HG03064 (cell line): ENCODE data around the gene CELSR1.
"Not testable (repeated sequence)": the region's sequence is repeated elsewhere in the genome, so short reads cannot be mapped to it uniquely, and the experiment has no call there.

ENCODE experiments used
- ATAC-seq: cut with Tn5 transposase; IDR thresholded peaks from one replicate; pipeline ENCODE4 v1.9.1; 2021; ENCODE audit warnings: low read depth; ENCODE audit not compliant: unreplicated experiment

The CELSR1 gene

DNA sequence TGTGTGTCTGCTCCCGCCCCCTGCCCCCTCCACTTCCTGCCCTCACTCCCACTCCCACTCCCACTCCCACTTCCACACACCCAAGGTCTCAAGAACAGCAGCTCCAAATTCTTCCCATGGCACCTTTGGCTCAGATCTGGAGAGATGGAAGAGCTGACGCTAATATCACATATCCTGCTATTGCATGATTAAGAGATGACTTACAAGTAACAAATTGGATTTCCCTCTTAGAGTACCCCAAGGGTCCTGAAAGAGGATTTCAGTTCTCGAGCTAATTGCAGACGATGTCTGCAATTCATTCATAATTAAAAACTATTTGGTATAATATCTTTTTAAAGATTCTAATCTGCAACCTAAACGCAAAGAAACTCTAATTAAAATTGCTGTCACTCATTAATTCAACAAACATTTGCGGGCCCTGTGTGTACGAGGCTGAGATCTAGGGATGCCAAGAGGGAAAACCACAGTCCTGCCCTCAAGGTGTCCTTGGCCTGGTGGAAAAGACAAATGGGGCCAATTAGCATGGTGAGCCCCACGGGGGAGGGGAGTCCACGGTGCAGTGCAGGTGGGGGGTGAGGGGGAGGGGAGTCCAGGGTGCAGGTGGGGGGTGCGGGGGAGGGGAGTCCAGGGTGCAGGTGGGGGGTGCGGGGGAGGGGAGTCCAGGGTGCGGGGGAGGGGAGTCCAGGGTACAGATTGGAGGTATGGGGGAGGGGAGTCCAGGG is 50.3 kb downstream of the CELSR1 start:
- no peak for ATAC-seq

DNA sequence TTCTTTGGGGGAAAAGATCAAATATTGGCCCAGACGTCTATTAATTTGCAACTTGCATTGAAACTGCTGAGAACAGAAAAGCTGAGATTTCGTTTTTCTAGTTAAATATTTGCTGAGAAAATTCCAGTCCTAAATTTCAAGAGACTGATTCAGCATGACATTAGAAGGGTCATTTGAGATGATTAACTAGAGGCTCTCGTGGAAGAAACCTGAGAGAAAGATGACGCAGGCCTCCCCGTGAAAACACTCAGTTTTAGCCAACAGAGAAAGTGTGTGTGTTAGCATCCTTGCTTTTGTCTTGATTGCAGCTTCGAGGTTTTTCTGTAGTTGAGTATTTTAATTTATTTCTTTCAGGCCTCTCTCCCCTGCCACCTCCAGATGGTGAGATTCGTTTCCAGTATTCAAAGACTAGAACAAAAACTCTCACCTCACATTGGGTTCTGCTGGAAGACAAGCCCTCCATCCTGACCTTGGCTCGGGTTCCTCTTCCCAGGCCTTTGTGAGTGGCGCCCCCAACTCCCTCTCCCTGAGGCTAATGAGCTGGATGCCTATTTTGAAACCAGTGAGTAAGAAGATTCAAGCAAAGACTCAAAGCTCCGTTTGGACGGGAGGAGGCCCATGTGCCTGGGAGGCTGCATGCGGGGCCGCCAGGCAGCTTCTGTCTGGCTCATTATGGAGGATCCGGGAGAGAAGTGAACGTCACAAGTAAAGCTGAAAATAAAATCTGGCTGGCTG is 52.4 kb downstream of the CELSR1 start:
- no peak for ATAC-seq

DNA sequence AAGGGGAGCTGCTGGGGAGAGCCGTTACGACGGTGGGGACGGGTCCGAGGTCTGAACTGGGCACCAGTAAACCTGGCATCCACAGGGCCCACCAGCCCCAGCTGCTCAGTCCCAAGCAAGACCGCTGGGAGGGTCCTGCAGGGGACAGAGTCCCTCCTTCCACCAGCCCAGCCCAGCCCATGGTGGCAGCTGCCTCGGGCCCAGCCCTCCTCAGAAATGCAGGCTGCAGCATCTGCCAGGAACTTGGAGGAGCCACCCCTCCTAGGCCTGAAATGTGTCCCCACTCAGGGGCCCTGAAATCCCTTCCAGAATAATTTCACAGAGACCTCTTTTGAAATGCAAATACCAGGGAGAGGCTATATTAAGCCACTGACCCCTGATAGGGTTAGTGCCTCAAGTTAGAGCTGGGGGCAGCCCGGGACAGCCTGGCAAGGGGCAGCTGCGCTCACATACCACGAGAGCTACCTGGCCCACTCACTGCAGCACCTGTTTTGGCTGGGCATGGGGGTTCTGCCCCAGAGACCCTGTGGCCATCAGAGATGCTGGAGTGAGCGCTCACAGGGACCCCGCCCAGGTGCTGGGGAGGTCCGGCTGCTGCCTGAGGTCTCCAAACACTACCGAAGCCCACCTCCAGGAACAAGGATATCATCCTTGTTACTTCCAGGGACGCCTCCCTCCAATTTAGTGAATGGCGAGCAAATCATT is 53.1 kb downstream of the CELSR1 start:
- ATAC-seq, result no peak

DNA sequence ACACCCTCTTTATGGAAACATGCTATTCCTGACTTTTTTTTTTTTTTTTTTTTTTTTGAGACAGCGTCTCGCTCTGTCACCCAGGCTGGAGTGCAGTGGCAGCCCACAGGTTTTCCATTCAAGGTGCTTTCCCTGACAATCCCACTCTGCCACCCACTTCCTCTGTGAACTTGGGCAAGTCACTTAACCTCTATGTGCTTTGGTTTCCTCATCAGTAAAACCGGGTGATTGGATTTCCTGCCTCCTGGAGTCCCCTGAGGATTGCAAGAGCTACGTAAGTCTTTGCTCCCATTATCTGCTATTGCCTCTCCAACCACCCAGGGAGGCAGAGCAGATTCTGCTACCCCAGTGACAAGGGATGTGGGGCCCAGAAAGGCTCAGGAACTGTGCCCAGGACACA is 54.1 kb downstream of the CELSR1 start:
- ATAC-seq, result no peak

DNA sequence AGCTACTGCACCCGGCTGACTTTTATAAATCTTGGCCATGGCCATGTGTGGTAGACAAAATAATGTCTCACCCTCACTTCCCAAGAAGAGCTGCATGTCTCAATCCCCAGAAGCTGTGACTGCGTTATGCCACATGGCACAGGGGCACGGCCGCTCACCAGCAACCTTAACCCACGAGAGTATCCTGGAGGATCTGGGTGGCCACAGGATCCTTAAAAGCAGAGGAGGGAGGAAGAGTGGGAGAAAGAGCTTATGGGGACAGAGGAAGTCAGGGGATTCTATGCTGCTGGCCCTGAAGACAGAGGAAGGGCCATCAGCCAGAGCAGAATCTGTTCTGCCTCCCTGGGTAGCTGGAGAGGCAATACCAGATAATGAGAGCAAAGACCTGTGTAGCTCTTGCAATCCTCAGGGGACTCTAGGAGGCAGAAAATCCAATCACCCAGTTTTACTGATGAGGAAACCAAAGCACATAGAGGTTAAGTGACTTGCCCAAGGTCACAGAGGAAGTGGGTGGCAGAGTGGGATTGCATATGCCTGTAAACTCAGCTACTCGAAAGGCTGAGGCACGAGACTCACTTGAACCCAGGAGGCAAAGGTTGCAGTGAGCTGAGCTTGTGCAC is 55.3 kb downstream of the CELSR1 start:
- no peak for ATAC-seq

DNA sequence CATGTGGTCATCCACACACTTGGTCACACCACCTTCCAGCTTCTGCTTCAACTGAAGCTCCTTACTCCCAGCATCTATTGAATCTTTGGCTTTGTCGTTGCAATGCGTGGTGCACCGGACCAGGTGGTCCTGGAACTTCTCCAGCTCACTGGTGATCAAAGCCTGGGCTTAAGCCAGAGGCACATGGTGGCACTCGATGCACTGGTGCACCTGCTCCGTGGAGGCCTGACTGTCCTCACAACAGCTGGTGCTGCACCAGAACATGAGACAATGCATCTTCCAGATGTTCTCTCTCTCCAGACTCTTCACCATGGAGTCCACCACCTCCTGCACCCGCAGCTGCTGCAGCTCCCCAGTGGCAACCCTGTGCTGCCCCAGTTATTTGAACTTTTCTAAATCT is 56.0 kb downstream of the CELSR1 start:
- no peak for ATAC-seq

DNA sequence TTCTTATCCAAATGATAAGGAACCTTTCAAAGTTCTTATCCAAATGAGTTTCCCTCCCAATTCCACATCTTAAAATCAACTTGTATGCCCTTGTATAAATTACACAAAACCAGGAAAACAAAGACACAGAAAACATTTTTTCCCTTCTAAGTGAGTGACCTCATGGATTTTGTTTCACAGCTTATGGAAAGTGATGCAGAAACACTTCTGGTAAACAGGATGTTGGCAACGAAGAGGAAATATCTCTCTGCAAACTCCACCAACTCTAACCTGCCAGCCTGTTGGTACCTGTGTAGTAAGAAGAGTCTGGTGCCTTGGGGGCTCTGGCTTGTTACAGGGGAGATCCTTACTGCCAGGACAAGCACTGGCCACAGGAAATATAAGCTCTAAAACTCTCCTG is 57.0 kb downstream of the CELSR1 start:
- no peak for ATAC-seq

DNA sequence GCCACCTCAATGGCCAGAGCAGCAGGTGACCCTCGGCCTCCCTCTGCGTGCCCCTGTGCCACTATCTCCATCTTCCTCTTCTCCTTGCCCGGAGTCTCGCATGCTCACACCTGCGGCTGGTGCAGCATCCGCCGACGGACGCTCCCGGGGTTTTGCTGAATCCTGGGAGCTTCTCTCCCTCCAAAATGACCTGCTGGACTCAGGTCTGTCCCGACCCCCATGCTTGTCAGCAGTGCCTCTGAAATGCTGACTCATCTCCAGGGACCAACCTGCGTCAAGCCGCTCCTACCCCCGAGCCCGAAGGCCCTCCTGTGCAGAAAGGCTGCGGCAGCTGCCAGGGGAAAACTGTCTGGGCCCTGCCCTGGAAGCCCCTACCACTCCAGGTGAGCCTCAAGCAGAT is 58.4 kb downstream of the CELSR1 start:
- ATAC-seq, result no peak

DNA sequence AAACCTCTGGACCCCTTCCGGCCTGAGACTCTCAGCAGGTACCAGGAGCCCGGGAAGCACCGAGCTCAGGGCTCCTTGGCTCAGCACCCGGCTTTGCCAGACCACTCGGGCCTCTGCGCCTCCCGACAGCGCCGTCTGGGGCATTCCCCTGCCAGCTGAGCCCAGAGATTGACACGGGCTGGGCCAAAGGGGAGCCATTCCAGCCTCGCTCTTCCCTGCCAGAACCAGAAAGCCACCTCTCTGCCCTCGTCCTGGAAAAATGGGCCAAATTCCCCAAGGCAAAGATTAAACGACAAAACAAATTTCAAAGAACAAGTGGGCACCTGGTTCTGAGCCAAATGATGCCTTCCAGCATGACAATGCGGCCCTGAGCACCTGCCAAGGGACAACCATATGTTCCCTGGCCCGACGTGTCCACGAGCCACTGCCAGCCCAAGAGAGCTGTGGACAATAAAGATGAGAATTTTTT is 59.3 kb downstream of the CELSR1 start:
- no peak for ATAC-seq

DNA sequence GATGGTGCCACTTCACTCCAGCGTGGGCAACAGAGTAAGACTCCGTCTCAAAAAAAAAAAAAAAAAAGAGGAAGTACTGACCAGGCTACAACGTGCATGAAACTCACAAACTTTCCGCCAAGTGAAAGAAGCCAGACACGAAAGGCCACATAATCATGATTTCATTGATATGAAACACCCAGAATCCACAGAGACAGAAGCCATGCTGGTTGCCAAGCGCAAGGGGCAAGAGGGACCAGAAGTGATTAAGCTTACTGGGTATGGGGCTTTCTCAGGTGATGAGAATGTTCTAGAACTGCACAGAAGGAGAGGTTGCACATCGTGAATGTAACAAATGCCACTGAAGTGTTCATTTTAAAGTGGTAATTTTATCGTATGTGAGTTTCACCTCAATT is 60.9 kb downstream of the CELSR1 start:
- no peak for ATAC-seq

DNA sequence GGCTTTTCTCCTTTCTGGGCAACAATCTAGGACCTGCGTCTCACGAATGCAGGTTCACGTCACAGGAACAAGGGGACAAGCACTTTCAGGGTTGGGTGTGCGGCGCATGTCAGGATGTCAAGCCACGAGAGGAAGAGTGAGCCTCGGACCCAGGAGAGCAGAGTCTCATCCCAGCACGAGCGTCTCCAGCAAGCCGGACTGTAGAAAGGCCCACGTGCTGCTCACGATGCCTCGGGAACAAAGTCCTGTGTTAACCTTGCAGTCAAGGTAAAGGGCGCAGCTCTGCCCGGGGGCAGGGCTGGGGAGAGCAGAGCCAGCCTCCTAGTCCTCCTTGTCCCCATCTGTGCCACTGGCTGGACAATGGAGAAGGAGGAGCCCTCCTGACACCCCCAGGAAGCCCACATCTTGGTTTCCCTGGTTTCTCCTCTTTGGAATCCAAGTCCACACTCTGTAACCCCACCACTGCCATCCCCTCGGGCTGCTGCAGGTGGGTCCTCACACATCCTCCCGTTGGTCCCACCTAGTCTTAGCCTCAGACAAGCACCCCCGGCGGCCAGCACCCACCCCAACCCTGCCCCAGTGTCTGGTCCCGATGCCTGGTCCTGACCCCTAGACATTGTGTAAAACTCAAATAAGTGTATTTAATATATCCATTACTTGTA is 63.4 kb downstream of the CELSR1 start:
- ATAC-seq, result no peak

DNA sequence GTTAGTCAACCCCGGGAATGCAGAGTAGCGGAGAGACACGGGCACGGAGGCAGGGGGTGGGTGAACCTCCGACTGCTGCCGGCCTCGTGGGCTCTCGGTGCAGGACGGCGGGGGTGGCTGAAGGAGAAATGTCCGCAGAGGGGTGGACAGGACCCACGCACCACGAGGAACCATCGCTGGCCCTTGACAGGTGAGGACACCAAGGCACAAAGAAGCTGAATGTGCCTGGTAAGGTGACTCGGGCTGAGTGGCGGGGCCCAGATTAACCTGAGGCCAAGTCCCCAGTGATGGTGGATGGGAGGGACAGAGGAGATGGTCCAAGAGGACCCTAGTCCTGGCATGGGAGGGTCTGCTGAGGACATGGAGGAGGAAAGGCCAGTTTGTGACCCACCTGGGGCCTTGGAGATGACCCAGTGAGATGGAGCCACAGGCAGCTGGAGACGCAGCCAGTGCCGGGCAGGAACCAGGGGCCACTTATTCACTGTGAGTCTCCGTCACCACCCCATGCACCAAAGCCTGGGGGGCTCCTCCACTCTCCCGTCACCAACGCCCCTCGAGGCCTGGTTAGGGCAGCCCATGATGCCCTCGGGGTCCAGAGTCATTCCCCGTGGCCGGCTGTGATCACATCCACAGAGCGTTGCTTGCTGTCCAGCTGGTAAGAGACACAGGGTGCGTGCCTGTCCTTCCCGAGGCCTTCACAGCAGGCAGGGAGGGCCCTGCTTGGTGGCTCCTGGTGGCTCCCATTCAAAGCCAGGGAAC is 64.2 kb downstream of the CELSR1 start:
- ATAC-seq, result no peak

DNA sequence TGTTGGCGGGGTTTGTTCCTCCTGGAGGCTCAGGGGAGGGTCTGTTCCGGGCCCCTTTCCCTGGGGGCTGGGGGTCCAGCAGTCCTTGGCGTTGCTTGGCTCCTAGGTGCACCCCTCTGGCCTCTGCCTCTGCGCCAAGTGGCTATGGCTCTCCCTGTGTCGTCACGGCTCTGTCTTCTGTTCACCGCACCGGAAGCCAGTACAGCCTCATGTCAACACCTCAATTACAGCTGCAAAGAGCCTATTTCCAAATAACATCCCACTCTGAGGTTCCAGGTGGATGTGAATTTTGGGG is 64.8 kb downstream of the CELSR1 start:
- ATAC-seq, result no peak

DNA sequence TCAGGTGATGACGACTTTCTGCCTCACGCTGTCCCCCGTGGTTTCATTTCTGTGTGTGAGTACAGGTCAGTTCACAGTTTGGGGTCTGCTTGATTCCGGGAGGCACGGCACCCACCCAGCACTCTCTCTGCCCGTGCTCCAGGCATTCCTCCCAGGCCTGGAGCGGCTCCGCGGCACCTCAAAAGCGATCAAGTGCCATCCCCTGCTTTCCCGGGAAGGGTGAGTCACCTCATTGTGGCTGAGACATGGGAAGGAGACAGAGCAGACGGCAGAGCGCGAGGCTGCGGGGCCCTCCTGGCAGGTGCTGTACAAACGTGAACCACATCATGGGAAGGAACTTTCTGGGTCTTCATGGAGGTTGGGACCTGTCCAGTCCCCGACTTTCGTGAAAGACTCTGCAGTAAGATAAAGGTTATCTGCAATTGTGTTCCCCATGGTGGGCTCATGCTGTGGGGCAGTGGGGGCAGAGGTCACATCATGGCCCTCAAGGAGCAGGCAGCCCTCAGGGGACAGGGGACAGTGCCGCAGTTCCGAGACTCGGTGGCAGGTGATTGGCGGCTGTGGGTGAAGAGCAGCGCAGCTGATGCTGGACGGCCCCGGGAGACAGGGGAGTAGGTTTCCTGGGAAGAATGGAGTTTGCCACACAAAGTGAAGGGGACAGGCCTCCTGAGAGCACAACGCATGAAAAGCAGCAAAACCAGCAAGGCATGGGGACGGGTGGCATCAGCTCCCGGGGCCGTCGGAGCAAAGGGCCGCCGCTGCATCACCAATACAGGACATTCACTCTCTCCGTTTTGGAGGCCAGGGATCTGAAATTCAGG is 65.3 kb downstream of the CELSR1 start:
- ATAC-seq, result no peak

DNA sequence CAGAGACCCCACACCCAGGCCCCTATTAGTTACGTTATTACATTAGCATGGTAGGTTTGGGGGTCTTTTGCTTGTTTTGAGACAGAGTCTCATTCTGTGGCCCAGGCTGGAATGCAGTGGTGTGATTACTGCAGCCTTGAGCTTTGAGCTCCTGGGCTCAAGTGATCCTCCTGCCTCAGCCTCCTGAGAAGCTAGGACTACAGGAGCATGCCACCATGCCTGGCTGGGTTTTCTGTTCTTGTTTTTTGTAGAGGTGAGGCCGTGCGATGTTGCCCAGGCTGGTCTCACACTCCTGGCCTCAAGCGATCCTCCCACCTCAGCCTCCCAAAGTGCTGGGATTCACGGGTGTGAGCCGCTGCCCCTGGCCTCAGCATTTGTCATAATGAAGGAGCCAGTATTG is 66.1 kb downstream of the CELSR1 start:
- ATAC-seq, result not testable (repeated sequence)

DNA sequence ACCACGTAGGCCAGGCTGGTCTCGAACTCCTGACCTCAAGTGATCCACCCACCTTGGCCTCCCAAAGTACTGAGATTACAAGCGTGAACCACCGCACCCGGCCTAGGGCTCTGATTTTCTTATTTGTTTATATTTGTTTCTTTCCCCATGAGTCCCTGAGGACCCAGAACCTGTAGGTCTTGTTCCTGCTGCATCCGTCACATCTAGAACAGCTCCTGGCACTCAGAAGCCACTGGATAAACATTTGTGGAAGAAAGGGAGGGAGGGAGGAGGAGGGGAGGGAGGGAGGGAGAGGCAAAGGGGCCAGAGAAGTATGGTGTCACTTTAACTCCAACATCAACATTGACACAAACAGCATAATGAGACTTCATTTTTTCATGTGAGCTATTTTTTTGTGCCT is 67.7 kb downstream of the CELSR1 start:
- ATAC-seq, result no peak

DNA sequence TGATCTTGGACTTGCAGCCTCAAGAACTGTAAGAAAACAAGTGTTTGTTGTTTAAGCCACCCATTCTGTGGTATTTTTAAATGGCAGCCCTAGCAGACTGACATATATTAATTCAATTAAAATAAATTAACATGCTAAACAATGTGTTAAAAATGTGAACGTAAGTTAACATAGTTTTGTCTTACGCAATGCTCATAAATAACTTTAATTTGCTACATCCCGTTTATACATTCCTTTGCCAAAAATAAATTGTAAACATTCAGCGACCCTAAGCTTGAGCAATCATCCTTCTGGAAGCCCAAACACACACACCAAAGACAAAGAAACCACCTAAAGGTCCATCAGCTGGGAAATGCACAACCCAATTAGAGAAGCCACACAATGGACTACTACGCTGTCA is 70.4 kb downstream of the CELSR1 start:
- ATAC-seq, result no peak

DNA sequence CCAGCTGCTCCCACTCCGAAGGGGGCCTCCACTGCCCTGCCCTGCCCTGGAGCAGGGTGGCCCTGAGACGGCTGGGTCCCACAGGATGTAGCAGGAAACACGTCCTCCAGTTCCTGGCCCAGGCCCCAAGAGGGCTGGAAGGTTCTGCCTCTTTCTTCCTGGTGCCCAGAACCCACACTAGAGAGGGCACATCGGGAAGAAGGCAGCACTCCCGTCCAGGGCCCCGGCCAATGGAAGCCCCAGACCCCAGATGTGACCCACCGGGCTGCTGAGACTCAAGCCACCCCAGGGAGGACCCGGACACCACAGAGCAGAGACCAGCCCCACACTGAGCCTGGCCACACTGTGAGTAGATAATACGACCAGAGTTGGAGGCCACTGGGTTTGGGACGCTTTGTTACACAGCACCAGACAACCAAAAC is 71.2 kb downstream of the CELSR1 start:
- ATAC-seq, result no peak

DNA sequence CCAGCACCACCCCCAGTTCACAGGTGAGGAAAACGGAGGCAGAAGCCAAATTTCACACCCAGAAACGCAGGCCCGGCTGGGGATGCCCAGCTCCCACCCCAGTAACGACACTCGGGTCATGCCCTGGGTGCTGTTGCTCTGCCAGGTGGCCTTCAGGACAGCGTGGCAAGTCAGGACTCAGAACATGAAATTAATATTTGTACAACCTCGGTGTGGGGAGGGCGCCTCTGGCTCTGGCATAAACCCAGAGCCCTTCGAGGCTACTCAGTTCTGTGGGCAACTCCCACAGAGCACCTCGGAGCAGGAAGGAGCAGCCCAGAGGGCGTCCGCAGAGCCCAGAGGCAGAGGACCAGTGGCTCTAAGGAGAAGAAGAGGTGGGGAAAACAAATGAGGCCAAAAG is 71.6 kb downstream of the CELSR1 start:
- ATAC-seq, result no peak
